Endothelial cell of umbilical vein (primary cell): ENCODE results near the gene ANTXRL. TPM values are rescaled to one million over a fixed set of nuclear protein-coding genes. Genes with fewer than 3 reads are reported as not detected.

Source experiments
- BruUV-seq: library from RNA; stranded (reverse); fragments of 400-500 nt; replicated peaks from 2 replicates; lab custom pipeline; 2021; lab: Mats Ljungman, UMichigan
- CTCF ChIA-PET: fragments of 300-600, 350-600 bp; sonication (Branson Sonifier 250); formaldehyde crosslinking; loops from one replicate; lab custom pipeline; 2021; ENCODE audit warnings: antibody characterized with exemption, inconsistent platforms; lab: Charles Lee
- POLR2A ChIA-PET: fragments of 300-600, 350-600 bp; sonication (Branson Sonifier 250); formaldehyde crosslinking; loops from one replicate; lab custom pipeline; 2021; ENCODE audit warnings: antibody characterized with exemption, inconsistent platforms; lab: Charles Lee
- DNase-seq: peaks from one replicate; pipeline ENCODE4 v3.0.0-alpha.2; 2011; ENCODE audit warnings: low read depth, low spot score
- FAIRE-seq: peaks from 2 replicates; lab custom pipeline; 2011; peaks lifted over from hg19 to GRCh38; lab: Jason Lieb, UNC
- H2AFZ ChIP-seq: 2 replicates; pipeline ENCODE4 v1.6.0; 2012; ENCODE audit warnings: low read depth, low read length, control low read depth, inconsistent platforms
- H3K27ac ChIP-seq: 2 replicates; pipeline ENCODE4 v1.5.1; 2011; ENCODE audit warnings: low read depth, mild to moderate bottlenecking, control low read depth, low read length, moderate library complexity; ENCODE audit not compliant: insufficient read depth
- H3K27me3 ChIP-seq, 2 experiments: 2 replicates each; pipeline versions ENCODE4 v1.6.0 to v1.6.1; 2011; ENCODE audit warnings: low read length in 2 of 2, mixed read lengths in 1 of 2; ENCODE audit not compliant: control insufficient read depth in 2 of 2, insufficient read depth in 2 of 2
- H3K36me3 ChIP-seq, 2 experiments: 2 replicates in 1 of 2; 3 replicates in 1 of 2; pipeline ENCODE4 v1.5.1; 2011; ENCODE audit warnings: low read length in 2 of 2, mild to moderate bottlenecking in 1 of 2, moderate library complexity in 1 of 2; ENCODE audit not compliant: control insufficient read depth in 2 of 2, insufficient read depth in 2 of 2; ENCODE audit errors: extremely low read depth in 1 of 2
- H3K4me1 ChIP-seq: 3 replicates; pipeline ENCODE4 v1.5.1; 2011; ENCODE audit warnings: mild to moderate bottlenecking, low read length; ENCODE audit not compliant: control insufficient read depth, insufficient read depth; ENCODE audit errors: extremely low read depth
- H3K4me2 ChIP-seq: 2 replicates; pipeline ENCODE4 v1.6.1; 2011; ENCODE audit warnings: low read length, control low read depth, mixed read lengths; ENCODE audit not compliant: insufficient read depth
- H3K4me3 ChIP-seq, 3 experiments: fragments of 200-600 bp in 1 of 3; sonication (generic), shearing (Covaris generic) in 1 of 3; replicated peaks in 1 of 3; 2 replicates each; pipeline ENCODE4 v1.5.1; 2011 to 2016; ENCODE audit warnings: control low read depth in 3 of 3, low read length in 3 of 3, mild to moderate bottlenecking in 2 of 3, inconsistent platforms in 1 of 3, low read depth in 1 of 3, moderate library complexity in 1 of 3; ENCODE audit not compliant: insufficient read depth in 1 of 3
- H3K79me2 ChIP-seq: 2 replicates; pipeline ENCODE4 v1.6.0; 2012; ENCODE audit warnings: low read length, inconsistent platforms; ENCODE audit not compliant: control insufficient read depth, insufficient read depth
- H3K9ac ChIP-seq: replicated peaks from 2 replicates; pipeline ENCODE3; 2011; ENCODE audit warnings: low read length, control low read depth; ENCODE audit not compliant: insufficient read depth; ENCODE audit errors: extremely low read depth
- H3K9me1 ChIP-seq: replicated peaks from 3 replicates; pipeline ENCODE4 v1.6.0; 2011; ENCODE audit warnings: mild to moderate bottlenecking, low read length; ENCODE audit not compliant: control insufficient read depth, insufficient read depth; ENCODE audit errors: extremely low read depth
- H3K9me3 ChIP-seq: replicated peaks from 2 replicates; pipeline ENCODE4 v1.5.1; 2012; ENCODE audit warnings: low read length, inconsistent platforms; ENCODE audit not compliant: control insufficient read depth, insufficient read depth
- H4K20me1 ChIP-seq: replicated peaks from 2 replicates; pipeline ENCODE3; 2011; ENCODE audit warnings: mild to moderate bottlenecking, low read length; ENCODE audit not compliant: control insufficient read depth, insufficient read depth; ENCODE audit errors: extremely low read depth
- CTCF ChIP-seq, 2 donors: IDR thresholded peaks; 1 replicate in 1 of 2; 2 replicates in 1 of 2; pipeline ENCODE4 v1.5.1; 2011; ENCODE audit warnings: low read length in 2 of 2, mild to moderate bottlenecking in 2 of 2, moderate library complexity in 2 of 2, control low read depth in 1 of 2, inconsistent platforms in 1 of 2, low read depth in 1 of 2; ENCODE audit not compliant: insufficient read depth in 1 of 2; ENCODE audit errors: extremely low read depth in 1 of 2
- EZH2 ChIP-seq: IDR thresholded peaks from 2 replicates; pipeline ENCODE4 v1.6.1; 2012; ENCODE audit warnings: borderline replicate concordance, low read depth, mild to moderate bottlenecking, moderate library complexity, low read length, inconsistent platforms; ENCODE audit not compliant: severe bottlenecking
- FOS ChIP-seq: IDR thresholded peaks from 2 replicates; pipeline ENCODE4 v1.6.1; 2011; ENCODE audit warnings: mild to moderate bottlenecking, low read length, moderate library complexity, borderline replicate concordance; ENCODE audit not compliant: insufficient read depth
- GATA2 ChIP-seq: IDR thresholded peaks from 2 replicates; pipeline ENCODE4 v1.7.0; 2011; ENCODE audit warnings: low read depth, mild to moderate bottlenecking, moderate library complexity, mixed read lengths, low read length; ENCODE audit not compliant: insufficient read length, insufficient read depth
- JUN ChIP-seq: IDR thresholded peaks from 2 replicates; pipeline ENCODE4 v1.6.1; 2011; ENCODE audit warnings: borderline replicate concordance, low read depth; ENCODE audit not compliant: insufficient read length, insufficient read depth
- MYC ChIP-seq: IDR thresholded peaks from one replicate; pipeline ENCODE4 v1.6.1; 2011; ENCODE audit warnings: mild to moderate bottlenecking, low read depth, low read length
- POLR2A ChIP-seq: IDR thresholded peaks from 2 replicates; pipeline ENCODE4 v1.6.1; 2012; ENCODE audit warnings: low read depth, mild to moderate bottlenecking, control low read depth, low read length
- POLR2AphosphoS5 ChIP-seq: IDR thresholded peaks from 2 replicates; pipeline ENCODE4 v1.6.1; 2012; ENCODE audit warnings: low read depth, mild to moderate bottlenecking, control low read depth, low read length, moderate library complexity; ENCODE audit not compliant: insufficient read depth
- dilution Hi-C: fragments of 300-500 bp; cut with MboI; formaldehyde crosslinking; loops from one replicate; pipeline ENCODE4 v1.15.0; 2019; ENCODE audit warnings: low sequenced_read_pairs; ENCODE audit not compliant: extremely low pct_ligation_motif_present
- intact Hi-C: fragments of 100-400 bp; cut with micrococcal nuclease; formaldehyde crosslinking; loops from one replicate; pipeline ENCODE4 v1.10.0; 2022
- polyA plus RNA-seq, 4 experiments: library from polyadenylated mRNA; depleted of rRNA in 3 of 4; stranded (reverse) in 3 of 4; unstranded in 1 of 4; fragments of >200 nt; gene quantifications; 2 replicates each; pipeline versions ENCODE4 v1.2.1 to v1.2.3, GENCODE V29; 2011 to 2012; ENCODE audit warnings: missing spikeins in 1 of 4
- total RNA-seq: library from RNA; stranded (reverse); gene quantifications from 2 replicates; pipeline ENCODE4 v1.2.3, GENCODE V29; 2021
- TF ChIP-seq, protein P1 (sequence below): IDR thresholded peaks from 2 replicates; pipeline ENCODE4 v1.6.1; 2011; ENCODE audit not compliant: insufficient read depth, insufficient read length

ANTXRL gene
- total and polyA plus RNA-seq, 2 donors (not counting 3 experiments of a cell fraction or from before 2014, with no cell fraction given) = not detected

DNA sequence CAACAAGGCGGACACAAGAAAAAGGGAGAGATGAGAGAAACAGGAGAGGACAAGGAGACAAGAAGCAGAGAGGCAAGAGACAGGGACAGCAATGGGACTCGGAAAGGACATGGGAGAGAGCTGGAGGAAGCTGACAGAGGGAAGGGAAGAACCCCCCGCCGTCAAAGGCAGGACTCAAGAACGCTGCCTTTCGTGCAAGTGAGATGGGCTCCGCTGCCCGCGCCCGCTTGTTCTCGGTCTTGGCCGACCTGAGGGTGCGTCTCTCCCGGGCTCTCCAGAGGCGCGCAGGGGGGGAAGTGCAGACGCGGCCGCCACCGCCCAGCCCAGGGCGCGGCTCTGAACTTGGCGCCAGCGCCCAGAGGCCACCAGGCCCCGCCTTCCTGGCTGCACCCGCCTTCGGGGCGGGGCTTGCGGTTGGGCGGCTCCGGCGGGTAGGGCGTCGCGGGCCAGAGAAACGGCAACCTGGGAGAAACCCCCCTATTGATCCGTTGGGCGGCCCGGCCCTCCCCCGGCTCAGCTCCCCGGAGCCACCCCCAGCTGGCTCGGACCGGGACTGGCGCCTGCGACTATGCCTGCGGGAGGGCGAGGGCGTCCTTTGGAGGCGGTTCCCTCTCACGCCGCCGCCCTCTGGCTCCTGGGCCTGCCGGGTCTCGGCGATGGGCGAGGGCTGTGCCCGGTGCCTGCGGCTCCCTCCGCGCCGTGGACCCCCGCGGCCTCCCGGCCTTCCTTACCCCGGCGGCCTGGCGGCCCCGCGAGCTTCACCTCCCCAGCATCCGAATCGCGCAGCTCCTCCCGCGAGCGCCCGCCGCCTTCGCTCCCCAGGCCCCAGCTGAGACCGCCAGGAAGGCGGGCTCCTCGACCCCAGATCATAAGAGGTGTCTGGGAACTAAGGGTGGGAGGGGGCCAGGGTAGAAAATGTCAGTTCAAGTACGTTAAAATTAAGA, 2.2 kb upstream of the ANTXRL start:
- Histone ChIP-seq H3K4me2 (peak overlapping the region; percentile 71), H3K9ac (peak overlapping the region; percentile 39), H2AFZ (peak overlapping the region; percentile 87), H3K4me1 (peaks cover 4% of the 10 kb centered on the region), H3K9me1 (no peaks in the 10 kb centered on the region), H3K4me3 (peak overlapping the region; percentile 32 to 74 (median 59)), H4K20me1 (no peaks in the 10 kb centered on the region), H3K79me2 (no peaks in the 10 kb centered on the region), H3K9me3 (no peaks in the 10 kb centered on the region), H3K27me3 (peaks cover 9% of the 10 kb centered on the region in 2 experiments), H3K36me3 (no peaks in the 10 kb centered on the region), H3K27ac (no peak overlapping the region)
- dilution Hi-C loops (no loop called here), intact Hi-C loops (no loop called here)
- FAIRE-seq = no peak
- ChIA-PET CTCF (interaction anchor here (1.0 to 1.5 kb wide), 2 partner anchors 58 to 1096 kb away, joined by 4 to 6 read pairs; no protein-coding TSS in a partner anchor), POLR2A (no interaction called here)
- TF ChIP-seq POLR2A = no peak
- no peak for TF ChIP-seq POLR2AphosphoS5
- no peak for TF ChIP-seq EZH2
- no TSS peak for BruUV-seq
- peak; percentile 61 for DNase-seq

- H3K27ac ChIP-seq = no peak overlapping the region
- H3K27me3 ChIP-seq = peaks cover 9% of the 10 kb centered on the region in 2 experiments
- peak overlapping the region in 2 of 3 experiments; percentile 32 to 74 for H3K4me3 ChIP-seq
- dilution Hi-C loops = no loop called here
- ChIA-PET POLR2A (no interaction called here), CTCF (interaction anchor here (1.5 kb wide), 1 partner anchor 58 kb away, joined by 4 read pairs; no protein-coding TSS in a partner anchor)
- H3K9me3 ChIP-seq = no peaks in the 10 kb centered on the region
- H4K20me1 ChIP-seq = no peaks in the 10 kb centered on the region
- H3K79me2 ChIP-seq = no peaks in the 10 kb centered on the region
- peak overlapping the region; percentile 87 for H2AFZ ChIP-seq
- peak overlapping the region; percentile 39 for H3K9ac ChIP-seq
- DNase-seq (no peak), FAIRE-seq (no peak)
- BruUV-seq = no TSS peak
- H3K9me1 ChIP-seq = no peaks in the 10 kb centered on the region
- H3K4me2 ChIP-seq = peak overlapping the region; percentile 71
- peaks cover 4% of the 10 kb centered on the region for H3K4me1 ChIP-seq
- intact Hi-C loops = no loop called here
- TF ChIP-seq JUN (no peak), GATA2 (no peak), MYC (no peak), POLR2AphosphoS5 (no peak), FOS (no peak), EZH2 (no peak), POLR2A (no peak), CTCF (IDR thresholded peaks at IDR 0.05; ENCODE audit: extremely low read depth in 1 of 2, insufficient read depth in 1 of 2, low read depth in 1 of 2, low read length in 2 of 2) (no peak)
- TF ChIP-seq, protein P1, sequence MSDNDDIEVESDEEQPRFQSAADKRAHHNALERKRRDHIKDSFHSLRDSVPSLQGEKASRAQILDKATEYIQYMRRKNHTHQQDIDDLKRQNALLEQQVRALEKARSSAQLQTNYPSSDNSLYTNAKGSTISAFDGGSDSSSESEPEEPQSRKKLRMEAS = no peak
- H3K36me3 ChIP-seq = no peaks in the 10 kb centered on the region
Measured at GRCh38 chr10:46285300-46285699, 1.5 kb upstream of the ANTXRL start.
